ENCODE results near the gene CTBP2.
"Not testable (repeated sequence)": the region's sequence is repeated elsewhere in the genome, so short reads cannot be mapped to it uniquely, and the experiment has no call there.

The CTBP2 gene

GRCh38 chr10:125082471-125082870, 77.9 kb downstream of the CTBP2 start:
- DNase-seq = not testable (repeated sequence)

- no peak for DNase-seq
Observed at GRCh38 chr10:125081931-125082330, 78.4 kb downstream of the CTBP2 start.

- DNase-seq = no peak
Observed at GRCh38 chr10:125080984-125081383, 79.4 kb downstream of the CTBP2 start.

GRCh38 chr10:125080296-125080695, 80.1 kb downstream of the CTBP2 start:
- DNase-seq = no peak

GRCh38 chr10:125079091-125079600, 81.2 kb downstream of the CTBP2 start:
- no peak for DNase-seq

- DNase-seq = no peak
Observed at GRCh38 chr10:125076891-125077541, 83.3 kb downstream of the CTBP2 start.

GRCh38 chr10:125076121-125076825, 84.1 kb downstream of the CTBP2 start:
- DNase-seq = no peak

GRCh38 chr10:125073996-125074395, 86.4 kb downstream of the CTBP2 start:
- DNase-seq = no peak

GRCh38 chr10:125072794-125073193, 87.6 kb downstream of the CTBP2 start:
- DNase-seq = no peak

- DNase-seq = no peak
Observed at GRCh38 chr10:125071008-125071407, 89.4 kb downstream of the CTBP2 start.

GRCh38 chr10:125068406-125068805, 92.0 kb downstream of the CTBP2 start:
- no peak for DNase-seq

GRCh38 chr10:125067764-125068163, 92.6 kb downstream of the CTBP2 start:
- no peak for DNase-seq

GRCh38 chr10:125066764-125067450, 93.5 kb downstream of the CTBP2 start:
- no peak for DNase-seq

- peak; percentile 9 for DNase-seq
Observed at GRCh38 chr10:125064681-125065492, 95.5 kb downstream of the CTBP2 start.

GRCh38 chr10:125063256-125063925, 97.0 kb downstream of the CTBP2 start:
- no peak for DNase-seq

GRCh38 chr10:125062914-125063230, 97.5 kb downstream of the CTBP2 start:
- DNase-seq = no peak

- DNase-seq = no peak
Observed at GRCh38 chr10:125062227-125062913, 98.0 kb downstream of the CTBP2 start.

GRCh38 chr10:125061557-125062226, 98.7 kb downstream of the CTBP2 start:
- no peak for DNase-seq

GRCh38 chr10:125060826-125061556, 99.4 kb downstream of the CTBP2 start:
- peak; percentile 65 for DNase-seq

GRCh38 chr10:125060482-125060825, 99.9 kb downstream of the CTBP2 start:
- no peak for DNase-seq

GRCh38 chr10:125060026-125060425, 100.3 kb downstream of the CTBP2 start:
- no peak for DNase-seq

Data from activated CD4-positive, alpha-beta T cell treated with anti-CD3 and anti-CD28 coated beads for 48 hours (primary cell).